VCaP (cell line): ENCODE measurements around the gene DLG4.
A peak's percentile ranks its signal among the peaks of the same experiment; 100 is the strongest.

Source experiments
- H3K27ac ChIP-seq: fragments of 450-650 bp; 2 replicates; pipeline ENCODE4 v1.5.1; 2017
- TF ChIP-seq, protein P1 (sequence below): fragments of 450-650 bp; conservative IDR thresholded peaks from 2 replicates; pipeline ENCODE4 v1.5.1; 2017; ENCODE audit warnings: mild to moderate bottlenecking, moderate library complexity

The DLG4 gene

DNA sequence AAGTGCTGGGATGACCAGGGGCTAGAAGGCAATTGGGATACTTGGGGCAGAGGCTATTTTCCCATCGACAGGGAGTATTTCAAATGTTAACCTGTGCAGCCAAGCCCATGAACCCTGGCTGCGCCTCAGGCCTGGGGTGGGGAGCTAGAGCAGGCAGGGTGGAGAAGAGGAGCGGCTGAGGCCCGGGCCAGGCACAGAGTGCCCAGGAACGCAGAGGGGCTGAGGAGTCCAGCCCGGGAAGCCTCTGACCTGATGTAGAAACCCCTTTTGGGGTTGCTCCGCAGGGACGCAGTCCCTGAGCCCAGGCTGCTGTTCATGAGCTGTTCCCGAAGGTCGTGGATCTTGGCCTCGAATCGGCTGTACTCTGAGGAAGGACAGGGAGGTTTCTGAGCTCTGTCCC, 23.7 kb downstream of the DLG4 start:
- TF ChIP-seq, protein P1, sequence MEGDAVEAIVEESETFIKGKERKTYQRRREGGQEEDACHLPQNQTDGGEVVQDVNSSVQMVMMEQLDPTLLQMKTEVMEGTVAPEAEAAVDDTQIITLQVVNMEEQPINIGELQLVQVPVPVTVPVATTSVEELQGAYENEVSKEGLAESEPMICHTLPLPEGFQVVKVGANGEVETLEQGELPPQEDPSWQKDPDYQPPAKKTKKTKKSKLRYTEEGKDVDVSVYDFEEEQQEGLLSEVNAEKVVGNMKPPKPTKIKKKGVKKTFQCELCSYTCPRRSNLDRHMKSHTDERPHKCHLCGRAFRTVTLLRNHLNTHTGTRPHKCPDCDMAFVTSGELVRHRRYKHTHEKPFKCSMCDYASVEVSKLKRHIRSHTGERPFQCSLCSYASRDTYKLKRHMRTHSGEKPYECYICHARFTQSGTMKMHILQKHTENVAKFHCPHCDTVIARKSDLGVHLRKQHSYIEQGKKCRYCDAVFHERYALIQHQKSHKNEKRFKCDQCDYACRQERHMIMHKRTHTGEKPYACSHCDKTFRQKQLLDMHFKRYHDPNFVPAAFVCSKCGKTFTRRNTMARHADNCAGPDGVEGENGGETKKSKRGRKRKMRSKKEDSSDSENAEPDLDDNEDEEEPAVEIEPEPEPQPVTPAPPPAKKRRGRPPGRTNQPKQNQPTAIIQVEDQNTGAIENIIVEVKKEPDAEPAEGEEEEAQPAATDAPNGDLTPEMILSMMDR = no peak
- no peak overlapping the region for H3K27ac ChIP-seq

- TF ChIP-seq, protein P1 = no peak
- H3K27ac ChIP-seq = no peak overlapping the region
Observed at GRCh38 chr17:7192271-7192937, 27.2 kb downstream of the DLG4 start.

- TF ChIP-seq, protein P1 = no peak
- H3K27ac ChIP-seq = no peak overlapping the region
Observed at GRCh38 chr17:7191571-7192270, 27.9 kb downstream of the DLG4 start.

- H3K27ac ChIP-seq = no peak overlapping the region
- TF ChIP-seq, protein P1 = no peak
Observed at GRCh38 chr17:7191069-7191468, 28.6 kb downstream of the DLG4 start.

DNA sequence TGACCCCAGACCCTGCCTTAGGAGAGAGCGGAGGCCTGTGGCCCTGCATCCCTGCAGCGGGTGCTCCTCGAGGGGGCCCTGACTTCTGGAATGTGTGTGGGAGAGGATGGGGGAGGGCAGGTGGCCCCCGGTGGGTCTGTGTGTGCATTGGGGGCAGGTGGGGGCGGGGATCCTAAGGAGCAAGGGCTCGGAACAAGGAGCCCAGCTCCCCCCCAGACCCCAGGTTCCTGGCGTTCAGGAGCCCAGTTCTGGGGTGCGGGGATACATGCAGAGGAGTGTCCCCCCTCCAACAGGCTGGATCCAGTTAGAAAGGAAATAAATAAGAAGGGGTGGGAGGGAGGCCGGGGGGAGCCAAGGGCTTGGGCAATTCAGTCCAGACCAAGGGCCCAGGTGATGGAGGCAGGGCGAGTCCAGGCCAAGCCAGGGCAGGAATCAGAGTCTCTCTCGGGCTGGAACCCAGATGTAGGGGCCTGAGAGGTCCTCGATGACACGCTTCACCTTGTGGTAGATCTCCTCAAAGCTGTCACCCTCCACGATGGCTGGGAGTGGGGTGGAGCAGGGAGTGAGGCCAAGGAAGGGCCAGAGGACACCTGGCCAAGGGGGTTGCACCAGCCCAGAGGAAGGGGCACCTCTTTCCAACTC, 29.2 kb downstream of the DLG4 start:
- no peak overlapping the region for H3K27ac ChIP-seq
- TF ChIP-seq, protein P1 = no peak

DNA sequence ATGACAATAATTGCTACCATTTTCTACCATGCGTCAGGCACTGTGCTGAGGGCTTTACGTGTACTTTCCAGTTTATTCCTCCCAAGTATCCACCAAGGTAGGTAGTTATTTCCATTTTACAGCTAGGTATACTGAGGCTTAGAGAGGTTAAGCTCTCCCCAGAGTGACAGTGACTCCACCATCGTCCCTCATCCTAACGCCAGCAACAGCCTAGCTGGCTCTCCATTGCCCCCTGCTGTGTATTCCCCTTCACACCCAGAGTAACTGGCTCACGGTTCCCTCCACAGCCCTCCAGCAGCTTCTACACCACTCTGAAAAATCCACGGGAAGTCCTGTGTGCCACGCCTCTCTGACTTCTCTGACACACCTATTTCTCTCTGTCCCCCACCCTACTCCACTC, 33.4 kb downstream of the DLG4 start:
- TF ChIP-seq, protein P1 = no peak
- H3K27ac ChIP-seq = no peak overlapping the region

GRCh38 chr17:7184647-7185046, 35.0 kb downstream of the DLG4 start:
- H3K27ac ChIP-seq = peak overlapping the region; percentile 34; the same call in 1 of the 2 replicates
- TF ChIP-seq, protein P1 = no peak
